GM21529 (cell line): ENCODE measurements around the gene CBLC.
"Not testable (repeated sequence)": the region's sequence is repeated elsewhere in the genome, so short reads cannot be mapped to it uniquely, and the experiment has no call there.

ENCODE experiments used
- ATAC-seq: cut with Tn5 transposase; IDR thresholded peaks from one replicate; pipeline ENCODE4 v1.9.1; 2021; ENCODE audit not compliant: unreplicated experiment

The CBLC gene

GRCh38 chr19:44817725-44818465 lies 40.2 kb downstream of the CBLC start:
- no peak for ATAC-seq

- no peak for ATAC-seq
Observed at GRCh38 chr19:44818466-44819031, 40.9 kb downstream of the CBLC start.

- ATAC-seq = no peak
Observed at GRCh38 chr19:44819246-44819832, 41.6 kb downstream of the CBLC start.

- no peak for ATAC-seq
Observed at GRCh38 chr19:44820648-44821609, 43.2 kb downstream of the CBLC start.

- ATAC-seq = no peak
Observed at GRCh38 chr19:44822177-44822576, 44.5 kb downstream of the CBLC start.

- ATAC-seq = no peak
Observed at GRCh38 chr19:44822670-44823372, 45.1 kb downstream of the CBLC start.

GRCh38 chr19:44823373-44823698 lies 45.6 kb downstream of the CBLC start:
- no peak for ATAC-seq

GRCh38 chr19:44824761-44825160 lies 47.1 kb downstream of the CBLC start:
- ATAC-seq = no peak

GRCh38 chr19:44832875-44833274 lies 55.2 kb downstream of the CBLC start:
- ATAC-seq = not testable (repeated sequence)

- not testable (repeated sequence) for ATAC-seq
Observed at GRCh38 chr19:44834399-44834798, 56.7 kb downstream of the CBLC start.

GRCh38 chr19:44839276-44839675 lies 61.6 kb downstream of the CBLC start:
- ATAC-seq = no peak

- no peak for ATAC-seq
Observed at GRCh38 chr19:44840811-44841210, 63.1 kb downstream of the CBLC start.

GRCh38 chr19:44841231-44841630 lies 63.5 kb downstream of the CBLC start:
- no peak for ATAC-seq

- no peak for ATAC-seq
Observed at GRCh38 chr19:44845286-44845611, 67.6 kb downstream of the CBLC start.

- no peak for ATAC-seq
Observed at GRCh38 chr19:44845612-44846454, 68.1 kb downstream of the CBLC start, which contains the start of gene NECTIN2. Gene NECTIN2, plus strand, starts transcription at chr19:44846297. Its CDS starts 229 bp downstream, at chr19:44846526.

- no peak for ATAC-seq
Observed at GRCh38 chr19:44846455-44847143, 68.9 kb downstream of the CBLC start.

GRCh38 chr19:44847144-44848035 lies 69.7 kb downstream of the CBLC start:
- no peak for ATAC-seq

- ATAC-seq = no peak
Observed at GRCh38 chr19:44848036-44848811, 70.5 kb downstream of the CBLC start.
